ENCODE data around the gene CEP72. TPM values are rescaled to one million over a fixed set of nuclear protein-coding genes. Genes with fewer than 3 reads are reported as not detected.

Gene CEP72
- total and polyA plus RNA-seq, 2 experiments from 2014 or later, result 3.2 to 4.2 TPM

DNA sequence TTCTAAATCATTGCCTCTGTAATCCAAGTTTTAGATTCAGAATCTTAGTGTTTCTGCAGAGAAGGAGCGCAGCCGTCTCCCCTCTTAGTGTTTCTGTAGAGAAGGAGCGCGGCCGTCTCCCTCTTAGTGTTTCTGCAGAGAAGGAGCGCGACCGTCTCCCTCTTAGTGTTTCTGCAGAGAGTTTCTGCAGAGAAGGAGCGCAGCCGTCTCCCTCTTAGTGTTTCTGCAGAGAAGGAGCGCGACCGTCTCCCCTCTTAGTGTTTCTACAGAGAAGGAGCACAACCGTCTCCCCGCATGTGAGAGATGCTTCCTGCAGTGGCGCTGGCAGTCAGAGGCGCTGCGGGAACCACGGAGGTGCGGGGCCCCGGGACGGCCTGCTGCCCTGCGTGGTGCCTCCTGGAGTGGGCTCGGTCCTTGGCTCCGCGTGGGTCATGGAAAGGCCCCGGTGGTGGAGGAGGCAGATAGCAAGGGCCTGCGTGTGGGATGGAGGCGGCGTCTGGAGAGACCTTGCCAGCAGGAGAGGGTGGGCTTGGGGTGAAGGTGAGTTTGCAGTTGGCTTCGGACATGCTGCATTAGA is 10.9 kb downstream of the CEP72 start:
- no peaks in the 10 kb centered on the region for H3K9me3 ChIP-seq (ENCODE audit: low read depth)
- 98% methylated on average over 31 of the region's 31 CpGs for WGBS (ENCODE audit: low lambda C conversion rate, missing lambda C conversion rate)
- no peaks in the 10 kb centered on the region for H3K27me3 ChIP-seq
- H3K36me3 ChIP-seq (replicated peaks; ENCODE audit: insufficient read depth, low read depth), result no peaks in the 10 kb centered on the region
- H3K27ac ChIP-seq, result no peak overlapping the region
- TF ChIP-seq EZH2 (IDR thresholded peaks at IDR 0.05; ENCODE audit: borderline replicate concordance) (no peak), EZH2phosphoT487 (IDR thresholded peaks at IDR 0.05; ENCODE audit: low read depth, severe bottlenecking, unreplicated experiment) (no peak), CTCF (IDR thresholded peaks at IDR 0.05; ENCODE audit: poor library complexity) (no peak)
- DNase-seq (ENCODE audit: low spot score), result no peak
- H3K4me1 ChIP-seq (ENCODE audit: insufficient read depth), result no peaks in the 10 kb centered on the region
- H3K4me2 ChIP-seq, result no peak overlapping the region
- H3K4me3 ChIP-seq, result no peak overlapping the region
- no peaks in the 10 kb centered on the region for H4K20me1 ChIP-seq (ENCODE audit: insufficient read depth, poor library complexity, severe bottlenecking)
- no peak overlapping the region for H2AFZ ChIP-seq
- H3K9me2 ChIP-seq (replicated peaks; ENCODE audit: insufficient read depth), result no peaks in the 10 kb centered on the region
- no peaks in the 10 kb centered on the region for H3K79me2 ChIP-seq

- no peaks in the 10 kb centered on the region for H3K27me3 ChIP-seq
- H3K4me3 ChIP-seq, result no peak overlapping the region
- no peak overlapping the region for H3K4me2 ChIP-seq
- no peaks in the 10 kb centered on the region for H3K9me2 ChIP-seq (replicated peaks; ENCODE audit: insufficient read depth)
- no peaks in the 10 kb centered on the region for H3K36me3 ChIP-seq (replicated peaks; ENCODE audit: insufficient read depth, low read depth)
- no peaks in the 10 kb centered on the region for H3K79me2 ChIP-seq
- whole genome bisulfite sequencing (ENCODE audit: low lambda C conversion rate, missing lambda C conversion rate), result 96% methylated on average over 11 of the region's 13 CpGs
- DNase-seq (ENCODE audit: low spot score), result no peak
- no peak overlapping the region for H2AFZ ChIP-seq
- H3K9me3 ChIP-seq (ENCODE audit: low read depth), result no peaks in the 10 kb centered on the region
- no peak for TF ChIP-seq EZH2phosphoT487 (IDR thresholded peaks at IDR 0.05; ENCODE audit: low read depth, severe bottlenecking, unreplicated experiment)
- H4K20me1 ChIP-seq (ENCODE audit: insufficient read depth, poor library complexity, severe bottlenecking), result no peaks in the 10 kb centered on the region
- no peak overlapping the region for H3K27ac ChIP-seq
- no peaks in the 10 kb centered on the region for H3K4me1 ChIP-seq (ENCODE audit: insufficient read depth)
These were observed 11.4 kb downstream of the CEP72 start for GRCh38 chr5:623531-623930.

- no peak overlapping the region for H3K4me3 ChIP-seq
- no peaks in the 10 kb centered on the region for H3K27me3 ChIP-seq
- no peaks in the 10 kb centered on the region for H3K9me2 ChIP-seq (replicated peaks; ENCODE audit: insufficient read depth)
- H3K4me2 ChIP-seq, result no peak overlapping the region
- no peaks in the 10 kb centered on the region for H3K36me3 ChIP-seq (replicated peaks; ENCODE audit: insufficient read depth, low read depth)
- no peak overlapping the region for H2AFZ ChIP-seq
- TF ChIP-seq EZH2phosphoT487 (IDR thresholded peaks at IDR 0.05; ENCODE audit: low read depth, severe bottlenecking, unreplicated experiment) (no peak), CTCF (IDR thresholded peaks at IDR 0.05; ENCODE audit: poor library complexity) (no peak), EZH2 (IDR thresholded peaks at IDR 0.05; ENCODE audit: borderline replicate concordance) (no peak)
- H3K27ac ChIP-seq, result no peak overlapping the region
- H3K9me3 ChIP-seq (ENCODE audit: low read depth), result no peaks in the 10 kb centered on the region
- H3K4me1 ChIP-seq (ENCODE audit: insufficient read depth), result no peaks in the 10 kb centered on the region
- no peaks in the 10 kb centered on the region for H4K20me1 ChIP-seq (ENCODE audit: insufficient read depth, poor library complexity, severe bottlenecking)
- H3K79me2 ChIP-seq, result no peaks in the 10 kb centered on the region
- DNase-seq (ENCODE audit: low spot score), result no peak
- 95% methylated on average over 38 of the region's 38 CpGs for WGBS (ENCODE audit: low lambda C conversion rate, missing lambda C conversion rate)
These were observed 12.2 kb downstream of the CEP72 start for GRCh38 chr5:624118-624950.

DNA sequence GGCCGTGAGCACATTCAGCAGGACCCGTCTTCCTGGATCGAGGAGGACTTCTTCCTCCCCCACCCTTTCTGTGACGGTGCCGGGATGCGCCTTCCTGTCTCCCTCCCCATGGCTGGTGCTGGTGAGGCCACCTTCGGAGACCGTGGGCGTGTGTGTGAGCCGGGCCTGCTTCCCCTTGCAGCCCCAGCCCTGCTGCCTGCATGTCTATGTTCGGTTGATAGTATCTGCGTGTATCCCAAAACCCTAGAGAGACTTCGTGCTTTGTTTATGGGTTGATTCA is 12.8 kb downstream of the CEP72 start:
- H3K36me3 ChIP-seq (replicated peaks; ENCODE audit: insufficient read depth, low read depth), result no peaks in the 10 kb centered on the region
- no peaks in the 10 kb centered on the region for H3K9me3 ChIP-seq (ENCODE audit: low read depth)
- H3K27ac ChIP-seq, result no peak overlapping the region
- no peak for DNase-seq (ENCODE audit: low spot score)
- H3K4me2 ChIP-seq, result no peak overlapping the region
- H3K79me2 ChIP-seq, result no peaks in the 10 kb centered on the region
- no peaks in the 10 kb centered on the region for H3K27me3 ChIP-seq
- no peaks in the 10 kb centered on the region for H4K20me1 ChIP-seq (ENCODE audit: insufficient read depth, poor library complexity, severe bottlenecking)
- H3K9me2 ChIP-seq (replicated peaks; ENCODE audit: insufficient read depth), result no peaks in the 10 kb centered on the region
- 95% methylated on average over 13 of the region's 13 CpGs for whole genome bisulfite sequencing (ENCODE audit: low lambda C conversion rate, missing lambda C conversion rate)
- no peak for TF ChIP-seq EZH2 (IDR thresholded peaks at IDR 0.05; ENCODE audit: borderline replicate concordance)
- no peak for TF ChIP-seq EZH2phosphoT487 (IDR thresholded peaks at IDR 0.05; ENCODE audit: low read depth, severe bottlenecking, unreplicated experiment)
- TF ChIP-seq CTCF (IDR thresholded peaks at IDR 0.05; ENCODE audit: poor library complexity), result no peak
- no peak overlapping the region for H3K4me3 ChIP-seq
- no peak overlapping the region for H2AFZ ChIP-seq
- no peaks in the 10 kb centered on the region for H3K4me1 ChIP-seq (ENCODE audit: insufficient read depth)

All from hepatocyte (in vitro differentiated cells).